AG09319 (cell line): ENCODE data around the gene LMOD1.

Experiments used
- DNase-seq: peaks from one replicate; pipeline ENCODE4 v3.0.0-alpha.2; 2010; ENCODE audit warnings: low read depth; ENCODE audit errors: extremely low read depth
- TF ChIP-seq, protein P1 (sequence below): IDR thresholded peaks from 2 replicates; pipeline ENCODE4 v1.5.1; 2011; ENCODE audit warnings: low read depth, mild to moderate bottlenecking, inconsistent platforms, low read length, moderate library complexity

LMOD1 gene

DNA sequence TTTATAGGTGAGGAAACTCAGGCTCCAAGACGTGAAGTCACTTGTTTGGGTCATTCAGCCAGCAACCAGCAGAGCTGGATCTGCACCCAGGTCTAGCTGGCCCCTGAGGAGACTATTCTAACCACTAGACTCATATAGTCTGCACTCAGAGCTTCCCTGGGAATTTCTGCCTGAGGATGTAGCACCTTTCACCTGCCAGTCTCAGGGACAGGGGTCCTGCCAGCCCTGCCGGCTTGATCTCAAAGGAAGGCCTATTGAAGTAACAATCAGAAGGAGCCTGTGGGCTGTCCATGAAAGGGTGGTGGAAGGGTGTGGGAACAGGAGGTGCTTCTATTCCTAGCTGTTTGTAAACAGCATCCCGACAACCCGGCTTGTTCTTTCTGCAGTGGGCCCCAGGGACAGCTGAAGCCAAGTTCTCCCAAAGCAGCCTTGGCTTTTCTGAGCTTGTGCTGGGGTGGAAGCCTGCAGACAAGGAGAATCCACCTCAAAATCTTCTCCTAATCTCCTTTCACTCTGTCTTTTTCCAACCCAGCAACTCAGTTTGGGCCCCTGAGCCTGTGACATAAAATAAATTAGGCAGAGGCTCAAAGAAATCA, 7.8 kb downstream of the LMOD1 start:
- TF ChIP-seq, protein P1, sequence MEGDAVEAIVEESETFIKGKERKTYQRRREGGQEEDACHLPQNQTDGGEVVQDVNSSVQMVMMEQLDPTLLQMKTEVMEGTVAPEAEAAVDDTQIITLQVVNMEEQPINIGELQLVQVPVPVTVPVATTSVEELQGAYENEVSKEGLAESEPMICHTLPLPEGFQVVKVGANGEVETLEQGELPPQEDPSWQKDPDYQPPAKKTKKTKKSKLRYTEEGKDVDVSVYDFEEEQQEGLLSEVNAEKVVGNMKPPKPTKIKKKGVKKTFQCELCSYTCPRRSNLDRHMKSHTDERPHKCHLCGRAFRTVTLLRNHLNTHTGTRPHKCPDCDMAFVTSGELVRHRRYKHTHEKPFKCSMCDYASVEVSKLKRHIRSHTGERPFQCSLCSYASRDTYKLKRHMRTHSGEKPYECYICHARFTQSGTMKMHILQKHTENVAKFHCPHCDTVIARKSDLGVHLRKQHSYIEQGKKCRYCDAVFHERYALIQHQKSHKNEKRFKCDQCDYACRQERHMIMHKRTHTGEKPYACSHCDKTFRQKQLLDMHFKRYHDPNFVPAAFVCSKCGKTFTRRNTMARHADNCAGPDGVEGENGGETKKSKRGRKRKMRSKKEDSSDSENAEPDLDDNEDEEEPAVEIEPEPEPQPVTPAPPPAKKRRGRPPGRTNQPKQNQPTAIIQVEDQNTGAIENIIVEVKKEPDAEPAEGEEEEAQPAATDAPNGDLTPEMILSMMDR, result no peak
- DNase-seq, result no peak

DNA sequence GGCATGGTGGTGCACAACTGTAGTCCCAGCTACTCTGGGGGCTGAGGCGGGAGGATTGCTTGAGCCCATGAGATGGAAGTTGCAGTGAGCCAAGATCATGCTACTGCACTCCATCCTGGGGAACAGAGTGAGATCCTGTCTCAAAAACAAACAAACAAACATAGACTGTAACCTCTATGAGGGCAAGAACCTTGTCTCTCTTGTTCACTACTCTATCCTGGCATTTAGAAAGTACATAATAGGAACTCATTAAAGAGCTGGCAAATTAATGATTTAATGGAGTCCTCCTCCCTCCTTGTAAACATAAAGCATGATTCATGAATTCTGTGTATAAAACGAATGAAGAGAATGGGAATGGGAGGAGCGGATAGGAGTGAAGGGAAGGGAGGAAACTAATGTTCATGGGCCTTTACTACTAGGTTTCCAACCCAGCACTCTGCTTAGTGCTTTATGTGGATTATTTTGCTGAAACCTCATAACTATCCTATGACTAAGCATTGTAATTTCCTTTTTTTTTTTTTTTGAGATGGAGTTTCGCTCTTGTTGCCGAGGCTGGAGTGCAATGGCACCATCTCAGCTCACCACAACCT, 8.6 kb downstream of the LMOD1 start:
- DNase-seq, result peak; percentile 34
- TF ChIP-seq, protein P1, result no peak

DNA sequence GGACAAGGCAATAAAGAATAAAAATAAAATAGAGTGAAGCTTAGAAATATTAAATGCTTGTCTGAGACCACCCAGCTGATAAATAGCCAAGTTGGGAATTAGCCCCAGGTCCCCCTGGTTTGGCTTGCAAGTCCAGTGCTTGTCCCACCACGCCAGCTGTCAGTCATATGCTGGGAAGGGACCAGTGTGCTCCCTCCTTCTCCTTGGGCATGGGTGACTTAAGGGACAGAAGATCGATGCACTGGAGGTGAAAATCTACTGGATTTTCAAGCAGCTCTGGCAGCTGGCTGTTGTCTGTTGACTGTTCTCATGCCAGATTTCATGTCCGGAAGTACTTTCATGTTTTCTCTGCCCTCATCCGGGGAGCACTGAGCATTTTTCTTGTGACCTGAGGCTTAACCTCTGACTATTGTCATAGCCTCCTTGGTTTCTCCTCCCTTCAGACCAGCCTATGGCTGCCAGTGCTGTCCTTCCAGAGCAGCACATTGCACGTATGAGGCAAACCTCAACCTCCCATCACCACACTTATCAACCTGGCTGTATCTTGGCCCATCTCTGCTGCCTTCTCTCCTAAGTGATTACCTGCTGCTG, 12.4 kb downstream of the LMOD1 start:
- no peak for DNase-seq
- TF ChIP-seq, protein P1, result no peak

DNA sequence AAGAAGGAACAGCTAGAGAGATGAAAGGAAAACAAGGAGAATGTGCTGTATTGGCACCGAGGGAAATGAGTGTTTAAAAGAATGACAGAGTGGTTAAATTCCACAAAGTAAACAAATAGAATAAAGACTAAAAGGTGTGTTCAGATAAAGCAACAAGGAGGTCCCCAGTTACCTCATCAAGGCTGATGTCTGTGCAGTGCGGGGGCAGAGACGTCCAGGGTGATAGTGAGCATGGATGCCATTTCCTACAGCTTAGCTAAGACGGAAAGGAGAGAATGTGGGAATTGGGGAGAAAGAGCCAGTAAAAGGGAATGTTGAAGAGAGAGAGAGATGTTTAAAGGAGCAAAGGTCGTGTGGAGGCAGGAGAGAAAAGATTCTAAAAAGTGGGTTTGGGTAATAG, 15.5 kb downstream of the LMOD1 start:
- TF ChIP-seq, protein P1, result no peak
- DNase-seq, result no peak

DNA sequence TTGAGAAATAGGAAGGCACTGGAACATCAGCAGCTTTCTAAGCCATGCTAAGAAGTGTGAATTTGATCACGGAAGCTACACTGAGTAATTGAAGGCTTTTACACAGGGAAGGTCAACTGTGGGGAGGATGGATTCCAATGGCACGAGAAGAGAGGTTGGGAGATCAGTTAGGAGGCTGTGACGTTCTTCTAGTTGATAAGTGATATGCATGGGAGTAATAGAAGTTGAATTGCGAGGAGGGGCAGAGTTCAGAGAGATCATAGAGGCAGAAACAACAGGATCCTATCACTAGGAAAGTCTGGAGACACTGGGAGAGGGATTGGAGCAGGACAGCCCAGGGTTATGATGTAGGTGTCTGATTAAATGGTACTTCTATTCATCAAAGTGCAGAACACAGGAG, 16.2 kb downstream of the LMOD1 start:
- TF ChIP-seq, protein P1, result no peak
- DNase-seq, result no peak

DNA sequence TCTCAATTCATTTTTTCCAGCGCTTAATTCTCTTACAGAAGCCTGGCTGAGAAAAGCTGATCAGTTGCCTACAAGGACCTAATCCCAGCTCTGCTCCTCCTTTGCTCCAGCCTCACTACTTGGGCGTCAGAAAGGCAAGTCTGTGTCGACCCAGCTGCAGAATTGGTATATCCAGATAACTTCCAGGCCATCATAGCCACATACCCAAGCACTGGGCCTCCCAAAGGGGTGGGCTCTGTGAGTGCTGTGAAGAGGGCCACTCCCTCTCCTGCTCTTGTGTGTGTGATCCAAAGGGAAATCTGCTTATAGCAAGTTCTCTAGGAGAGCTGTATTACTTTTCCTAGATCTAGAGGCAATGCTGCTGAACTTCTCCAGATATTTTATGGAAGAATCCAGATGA, 18.1 kb downstream of the LMOD1 start:
- DNase-seq, result no peak
- TF ChIP-seq, protein P1, result no peak

DNA sequence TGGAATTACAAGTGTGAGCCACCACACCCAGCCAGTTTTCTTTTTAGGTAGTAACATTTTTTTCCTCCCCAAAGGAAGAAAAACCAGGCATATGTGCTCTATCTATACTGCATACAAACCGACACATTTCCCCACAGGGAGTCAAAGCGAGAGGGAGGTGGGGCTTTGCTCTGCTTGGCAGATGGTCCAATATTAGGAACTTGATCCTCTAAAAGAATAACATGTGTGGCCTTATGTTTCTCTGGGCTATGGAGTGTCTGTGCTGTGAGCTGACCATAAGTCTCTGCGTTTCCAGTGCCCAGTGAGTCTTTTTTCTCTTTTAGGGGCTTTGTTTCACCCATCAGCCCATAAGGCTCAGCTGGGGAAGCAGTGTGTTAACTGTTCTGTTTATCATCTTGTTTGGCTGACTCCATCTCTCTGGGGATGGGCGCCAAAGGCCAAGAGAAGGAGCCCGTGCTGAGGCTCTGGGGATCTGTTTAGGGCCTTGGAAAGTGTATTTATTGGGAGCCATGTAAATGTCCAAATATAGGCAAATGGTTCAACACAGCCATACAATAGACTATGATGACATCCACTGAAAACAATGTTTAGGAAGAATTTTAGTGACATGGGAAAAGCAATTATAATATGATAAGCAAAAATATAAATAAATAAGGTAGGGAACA, 20.2 kb downstream of the LMOD1 start:
- DNase-seq, result no peak
- TF ChIP-seq, protein P1, result no peak
